HepG2 (cell line): Measurements from ENCODE around the gene MRPL28. TPM values are rescaled to one million over a fixed set of nuclear protein-coding genes. Genes with fewer than 3 reads are reported as not detected.
A peak's percentile ranks its signal among the peaks of the same experiment; 100 is the strongest.

Experiments used
- CBX5 ChIP-seq: sonication (generic); formaldehyde crosslinking; IDR thresholded peaks from 2 replicates; pipeline ENCODE4 v1.4.0; 2020; ENCODE audit warnings: missing genetic modification reagents, borderline replicate concordance
- CEBPZ ChIP-seq: IDR thresholded peaks from 2 replicates; pipeline ENCODE4 v1.6.1; 2012; ENCODE audit warnings: low read length, improper control_type of control experiment
- ESRRA ChIP-seq: sonication (generic); formaldehyde crosslinking; IDR thresholded peaks from 2 replicates; pipeline ENCODE4 v1.5.1; 2020; ENCODE audit warnings: mild to moderate bottlenecking, low read depth, missing genetic modification reagents
- HNF4G ChIP-seq, 2 experiments: sonication (generic) in 1 of 2; formaldehyde crosslinking in 1 of 2; IDR thresholded peaks; 2 replicates each; pipeline versions ENCODE4 v1.4.0 to v1.6.1; 2011 to 2020; ENCODE audit warnings: borderline replicate concordance in 2 of 2, low read depth in 2 of 2, mild to moderate bottlenecking in 2 of 2, low read length in 1 of 2, missing genetic modification reagents in 1 of 2, moderate library complexity in 1 of 2
- MATR3 ChIP-seq: sonication (generic); formaldehyde crosslinking; IDR thresholded peaks from 2 replicates; pipeline ENCODE4 v1.4.0; 2020; ENCODE audit warnings: missing genetic modification reagents
- NR2F1 ChIP-seq, 2 experiments: fragments of 450-650 bp in 1 of 2; formaldehyde crosslinking in 1 of 2; IDR thresholded peaks; 2 replicates each; pipeline versions ENCODE4 v1.5.0 to v1.6.1; 2016 to 2020; ENCODE audit warnings: mild to moderate bottlenecking in 1 of 2, missing compliant biosample characterization in 1 of 2, missing genetic modification reagents in 1 of 2, moderate library complexity in 1 of 2
- REL ChIP-seq: sonication (generic); formaldehyde crosslinking; conservative IDR thresholded peaks from 2 replicates; pipeline ENCODE4 v1.8.0; 2022; ENCODE audit warnings: mild to moderate bottlenecking, missing genetic modification reagents, moderate library complexity
- ZNF138 ChIP-seq: sonication (generic); formaldehyde crosslinking; IDR thresholded peaks from 2 replicates; pipeline ENCODE4 v1.5.0; 2020; ENCODE audit warnings: mild to moderate bottlenecking, low read depth, missing genetic modification reagents
- ZNF576 ChIP-seq: sonication (generic); formaldehyde crosslinking; IDR thresholded peaks from 2 replicates; pipeline ENCODE4 v1.4.0; 2020; ENCODE audit warnings: mild to moderate bottlenecking, missing genetic modification reagents
- ZNF605 ChIP-seq: sonication (generic); formaldehyde crosslinking; IDR thresholded peaks from 2 replicates; pipeline ENCODE4 v1.8.0; 2022; ENCODE audit warnings: mild to moderate bottlenecking, missing genetic modification reagents
- ZNF724P ChIP-seq: sonication (generic); formaldehyde crosslinking; IDR thresholded peaks from 2 replicates; pipeline ENCODE4 v1.8.0; 2022; ENCODE audit warnings: missing genetic modification reagents, borderline replicate concordance
- polyA plus RNA-seq, 8 experiments: library from polyadenylated mRNA; depleted of rRNA in 3 of 8; stranded (reverse) in 7 of 8; unstranded in 1 of 8; fragments of >200 nt; fragmentation: Illumina TruSeq in 4 of 8; extraction: Trizol in 4 of 8; gene quantifications; 2 replicates each; pipeline versions ENCODE4 v1.2.1 to v1.2.3, GENCODE V29; 2011 to 2016; ENCODE audit warnings: low read depth in 4 of 8, missing spikeins in 1 of 8, mixed read lengths in 1 of 8; ENCODE audit not compliant: insufficient read depth in 1 of 8
- total RNA-seq, 5 experiments: library from RNA; depleted of rRNA; stranded (reverse); fragments of >200 nt; fragmentation: Illumina TruSeq; extraction: Trizol; gene quantifications; 2 replicates each; pipeline ENCODE4 v1.2.3, GENCODE V29; 2016; ENCODE audit warnings: low read depth in 1 of 5
- TF ChIP-seq, protein P1 (sequence below): sonication (generic); formaldehyde crosslinking; IDR thresholded peaks from 2 replicates; pipeline ENCODE4 v1.5.0; 2020; ENCODE audit warnings: mild to moderate bottlenecking, missing genetic modification reagents
- TF ChIP-seq, protein P2 (sequence below): sonication (generic); formaldehyde crosslinking; conservative IDR thresholded peaks from 2 replicates; pipeline ENCODE4 v1.8.0; 2022; ENCODE audit warnings: mild to moderate bottlenecking, moderate library complexity, missing genetic modification reagents
- TF ChIP-seq, protein P3 (sequence below): IDR thresholded peaks from 2 replicates; pipeline ENCODE4 v1.4.0; 2020; ENCODE audit warnings: mild to moderate bottlenecking, missing genetic modification reagents

MRPL28 gene
- total and polyA plus RNA-seq, 2 of the 13 experiments (the other 11 are each of a cell fraction or from before 2014, with no cell fraction given): 114 to 135 TPM

GRCh38 chr16:364595-365491 is 5.5 kb downstream of the MRPL28 start (continued):
- TF ChIP-seq, protein P1, sequence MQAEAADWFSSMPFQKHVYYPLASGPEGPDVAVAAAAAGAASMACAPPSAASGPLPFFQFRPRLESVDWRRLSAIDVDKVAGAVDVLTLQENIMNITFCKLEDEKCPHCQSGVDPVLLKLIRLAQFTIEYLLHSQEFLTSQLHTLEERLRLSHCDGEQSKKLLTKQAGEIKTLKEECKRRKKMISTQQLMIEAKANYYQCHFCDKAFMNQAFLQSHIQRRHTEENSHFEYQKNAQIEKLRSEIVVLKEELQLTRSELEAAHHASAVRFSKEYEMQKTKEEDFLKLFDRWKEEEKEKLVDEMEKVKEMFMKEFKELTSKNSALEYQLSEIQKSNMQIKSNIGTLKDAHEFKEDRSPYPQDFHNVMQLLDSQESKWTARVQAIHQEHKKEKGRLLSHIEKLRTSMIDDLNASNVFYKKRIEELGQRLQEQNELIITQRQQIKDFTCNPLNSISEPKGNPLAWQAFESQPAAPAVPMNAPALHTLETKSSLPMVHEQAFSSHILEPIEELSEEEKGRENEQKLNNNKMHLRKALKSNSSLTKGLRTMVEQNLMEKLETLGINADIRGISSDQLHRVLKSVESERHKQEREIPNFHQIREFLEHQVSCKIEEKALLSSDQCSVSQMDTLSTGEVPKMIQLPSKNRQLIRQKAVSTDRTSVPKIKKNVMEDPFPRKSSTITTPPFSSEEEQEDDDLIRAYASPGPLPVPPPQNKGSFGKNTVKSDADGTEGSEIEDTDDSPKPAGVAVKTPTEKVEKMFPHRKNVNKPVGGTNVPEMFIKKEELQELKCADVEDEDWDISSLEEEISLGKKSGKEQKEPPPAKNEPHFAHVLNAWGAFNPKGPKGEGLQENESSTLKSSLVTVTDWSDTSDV (CRISPR knock-in tag): 0 out of 2 replicates have a peak, but pooled peaks have one; percentile 24
- TF ChIP-seq REL (CRISPR knock-in tag): no peak
- TF ChIP-seq, protein P2, sequence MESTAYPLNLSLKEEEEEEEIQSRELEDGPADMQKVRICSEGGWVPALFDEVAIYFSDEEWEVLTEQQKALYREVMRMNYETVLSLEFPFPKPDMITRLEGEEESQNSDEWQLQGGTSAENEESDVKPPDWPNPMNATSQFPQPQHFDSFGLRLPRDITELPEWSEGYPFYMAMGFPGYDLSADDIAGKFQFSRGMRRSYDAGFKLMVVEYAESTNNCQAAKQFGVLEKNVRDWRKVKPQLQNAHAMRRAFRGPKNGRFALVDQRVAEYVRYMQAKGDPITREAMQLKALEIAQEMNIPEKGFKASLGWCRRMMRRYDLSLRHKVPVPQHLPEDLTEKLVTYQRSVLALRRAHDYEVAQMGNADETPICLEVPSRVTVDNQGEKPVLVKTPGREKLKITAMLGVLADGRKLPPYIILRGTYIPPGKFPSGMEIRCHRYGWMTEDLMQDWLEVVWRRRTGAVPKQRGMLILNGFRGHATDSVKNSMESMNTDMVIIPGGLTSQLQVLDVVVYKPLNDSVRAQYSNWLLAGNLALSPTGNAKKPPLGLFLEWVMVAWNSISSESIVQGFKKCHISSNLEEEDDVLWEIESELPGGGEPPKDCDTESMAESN (CRISPR knock-in tag): 0 out of 2 replicates have a peak, but pooled peaks have one; percentile 36
- TF ChIP-seq CBX5 (CRISPR knock-in tag): no peak
- no peak for TF ChIP-seq CEBPZ
- TF ChIP-seq ZNF724P: 0 out of 2 replicates have a peak, but pooled peaks have one; percentile 63
- TF ChIP-seq ZNF576 (CRISPR knock-in tag): no peak
- no peak for TF ChIP-seq HNF4G (IDR thresholded peaks at IDR 0.05; ENCODE audit: borderline replicate concordance, low read depth, low read length)
- no peak for TF ChIP-seq HNF4G (CRISPR knock-in tag; IDR thresholded peaks at IDR 0.05; ENCODE audit: borderline replicate concordance, low read depth)
- TF ChIP-seq, protein P3, sequence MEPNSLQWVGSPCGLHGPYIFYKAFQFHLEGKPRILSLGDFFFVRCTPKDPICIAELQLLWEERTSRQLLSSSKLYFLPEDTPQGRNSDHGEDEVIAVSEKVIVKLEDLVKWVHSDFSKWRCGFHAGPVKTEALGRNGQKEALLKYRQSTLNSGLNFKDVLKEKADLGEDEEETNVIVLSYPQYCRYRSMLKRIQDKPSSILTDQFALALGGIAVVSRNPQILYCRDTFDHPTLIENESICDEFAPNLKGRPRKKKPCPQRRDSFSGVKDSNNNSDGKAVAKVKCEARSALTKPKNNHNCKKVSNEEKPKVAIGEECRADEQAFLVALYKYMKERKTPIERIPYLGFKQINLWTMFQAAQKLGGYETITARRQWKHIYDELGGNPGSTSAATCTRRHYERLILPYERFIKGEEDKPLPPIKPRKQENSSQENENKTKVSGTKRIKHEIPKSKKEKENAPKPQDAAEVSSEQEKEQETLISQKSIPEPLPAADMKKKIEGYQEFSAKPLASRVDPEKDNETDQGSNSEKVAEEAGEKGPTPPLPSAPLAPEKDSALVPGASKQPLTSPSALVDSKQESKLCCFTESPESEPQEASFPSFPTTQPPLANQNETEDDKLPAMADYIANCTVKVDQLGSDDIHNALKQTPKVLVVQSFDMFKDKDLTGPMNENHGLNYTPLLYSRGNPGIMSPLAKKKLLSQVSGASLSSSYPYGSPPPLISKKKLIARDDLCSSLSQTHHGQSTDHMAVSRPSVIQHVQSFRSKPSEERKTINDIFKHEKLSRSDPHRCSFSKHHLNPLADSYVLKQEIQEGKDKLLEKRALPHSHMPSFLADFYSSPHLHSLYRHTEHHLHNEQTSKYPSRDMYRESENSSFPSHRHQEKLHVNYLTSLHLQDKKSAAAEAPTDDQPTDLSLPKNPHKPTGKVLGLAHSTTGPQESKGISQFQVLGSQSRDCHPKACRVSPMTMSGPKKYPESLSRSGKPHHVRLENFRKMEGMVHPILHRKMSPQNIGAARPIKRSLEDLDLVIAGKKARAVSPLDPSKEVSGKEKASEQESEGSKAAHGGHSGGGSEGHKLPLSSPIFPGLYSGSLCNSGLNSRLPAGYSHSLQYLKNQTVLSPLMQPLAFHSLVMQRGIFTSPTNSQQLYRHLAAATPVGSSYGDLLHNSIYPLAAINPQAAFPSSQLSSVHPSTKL (CRISPR knock-in tag): no peak
- no peak for TF ChIP-seq NR2F1 (CRISPR knock-in tag; IDR thresholded peaks at IDR 0.05)
- 0 out of 2 replicates have a peak, but pooled peaks have one; percentile 28 for TF ChIP-seq ZNF605 (CRISPR knock-in tag)
- no peak for TF ChIP-seq ZNF138 (CRISPR knock-in tag)
- no peak for TF ChIP-seq MATR3 (CRISPR knock-in tag)
- TF ChIP-seq ESRRA (CRISPR knock-in tag): 0 out of 2 replicates have a peak, but pooled peaks have one; percentile 50
